ENCODE results near the gene FYTTD1.

FYTTD1 gene

DNA sequence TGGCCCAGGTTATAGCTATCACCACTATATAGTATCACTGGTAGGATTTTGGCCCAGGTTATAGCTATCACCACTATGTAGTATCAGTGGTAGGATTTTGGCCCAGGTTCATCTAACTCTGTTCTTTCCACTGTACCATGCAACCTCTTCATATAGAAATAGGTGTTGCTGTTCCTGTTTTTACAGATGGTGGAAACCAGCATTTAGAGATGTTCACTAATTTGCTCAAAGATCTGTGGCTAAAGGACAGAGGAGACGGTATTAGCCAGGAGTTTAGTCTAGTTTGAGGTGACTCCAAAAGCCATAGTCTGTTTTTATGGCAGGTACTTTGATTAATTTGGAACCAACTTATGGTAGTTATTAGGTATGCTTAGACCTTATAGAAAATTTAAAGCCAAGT lies 44.4 kb downstream of the FYTTD1 start:
- no peak for DNase-seq

DNA sequence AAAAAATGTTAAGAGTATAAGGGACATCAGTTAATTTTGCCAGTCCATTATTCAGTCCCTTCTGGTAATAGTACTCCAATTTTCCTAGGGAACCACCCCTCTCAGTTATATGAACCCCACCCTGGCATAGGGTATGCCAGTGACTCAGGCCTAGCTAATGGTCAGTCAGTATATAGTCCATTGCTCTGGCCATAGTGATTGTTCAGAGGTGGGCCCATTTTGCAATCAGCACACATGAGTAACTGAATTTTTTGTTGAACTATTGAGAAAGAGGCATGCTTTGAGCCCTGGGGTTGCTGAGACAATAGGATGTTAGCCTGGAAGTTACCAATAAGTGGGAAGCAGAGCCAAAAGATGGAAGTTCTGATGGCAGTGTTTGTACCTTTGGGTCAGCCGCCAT lies 45.5 kb downstream of the FYTTD1 start:
- DNase-seq = no peak

DNA sequence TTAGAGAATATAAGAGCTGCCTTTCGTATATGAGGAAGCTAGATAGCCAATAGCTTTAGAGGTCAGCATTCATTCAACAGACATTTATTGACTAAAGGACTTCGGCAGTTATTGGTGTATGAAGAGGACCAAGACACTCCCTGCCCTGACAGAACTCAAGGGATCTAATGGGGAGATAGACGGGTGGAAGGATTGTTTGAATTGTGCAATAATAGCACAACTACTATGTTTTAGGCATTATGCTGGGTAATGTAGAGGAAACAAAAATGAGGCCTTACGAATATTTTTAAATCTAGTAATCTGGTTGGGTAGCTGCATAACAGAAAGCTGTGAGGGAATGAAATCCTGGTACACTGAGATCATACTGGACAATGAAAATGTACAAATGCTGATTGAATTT lies 46.4 kb downstream of the FYTTD1 start:
- no peak for DNase-seq

DNA sequence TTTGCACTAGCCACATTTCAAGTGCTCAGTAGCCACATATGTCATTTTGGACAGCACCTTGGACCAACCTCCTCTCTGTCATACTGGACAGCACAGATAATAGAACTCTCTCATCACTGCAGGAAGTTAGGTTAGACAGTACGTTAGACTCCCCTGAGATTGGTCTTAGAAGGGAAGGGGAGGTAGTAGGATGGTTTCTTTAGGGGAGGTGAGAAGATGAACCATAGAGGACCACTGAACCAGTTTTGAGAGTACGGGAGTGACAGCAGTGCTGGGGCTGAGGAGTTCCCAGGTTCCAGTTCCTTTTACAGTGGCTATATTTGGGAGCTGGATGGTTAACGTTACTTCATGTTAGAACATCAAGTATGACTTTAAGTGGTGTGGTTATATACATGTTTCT lies 49.2 kb downstream of the FYTTD1 start:
- DNase-seq = peak; percentile 65

DNA sequence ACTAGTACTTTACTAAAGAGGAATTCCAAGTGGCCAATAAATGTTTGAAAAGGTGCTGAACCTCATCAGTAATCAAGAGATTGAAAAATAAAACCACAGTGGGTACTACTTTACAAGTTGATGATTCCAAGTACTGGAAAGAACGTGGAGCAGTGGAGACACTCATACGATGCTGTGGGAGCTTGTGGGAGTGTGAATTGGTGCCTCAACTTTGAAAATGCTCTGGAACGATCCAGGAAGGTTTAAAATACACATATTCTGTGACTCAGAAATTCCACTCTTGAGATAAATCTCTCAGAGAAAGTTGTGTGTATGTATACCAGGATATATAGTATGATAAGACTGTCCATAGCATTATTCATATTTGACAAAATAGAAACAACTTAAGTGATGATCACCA lies 50.7 kb downstream of the FYTTD1 start:
- DNase-seq = no peak

DNA sequence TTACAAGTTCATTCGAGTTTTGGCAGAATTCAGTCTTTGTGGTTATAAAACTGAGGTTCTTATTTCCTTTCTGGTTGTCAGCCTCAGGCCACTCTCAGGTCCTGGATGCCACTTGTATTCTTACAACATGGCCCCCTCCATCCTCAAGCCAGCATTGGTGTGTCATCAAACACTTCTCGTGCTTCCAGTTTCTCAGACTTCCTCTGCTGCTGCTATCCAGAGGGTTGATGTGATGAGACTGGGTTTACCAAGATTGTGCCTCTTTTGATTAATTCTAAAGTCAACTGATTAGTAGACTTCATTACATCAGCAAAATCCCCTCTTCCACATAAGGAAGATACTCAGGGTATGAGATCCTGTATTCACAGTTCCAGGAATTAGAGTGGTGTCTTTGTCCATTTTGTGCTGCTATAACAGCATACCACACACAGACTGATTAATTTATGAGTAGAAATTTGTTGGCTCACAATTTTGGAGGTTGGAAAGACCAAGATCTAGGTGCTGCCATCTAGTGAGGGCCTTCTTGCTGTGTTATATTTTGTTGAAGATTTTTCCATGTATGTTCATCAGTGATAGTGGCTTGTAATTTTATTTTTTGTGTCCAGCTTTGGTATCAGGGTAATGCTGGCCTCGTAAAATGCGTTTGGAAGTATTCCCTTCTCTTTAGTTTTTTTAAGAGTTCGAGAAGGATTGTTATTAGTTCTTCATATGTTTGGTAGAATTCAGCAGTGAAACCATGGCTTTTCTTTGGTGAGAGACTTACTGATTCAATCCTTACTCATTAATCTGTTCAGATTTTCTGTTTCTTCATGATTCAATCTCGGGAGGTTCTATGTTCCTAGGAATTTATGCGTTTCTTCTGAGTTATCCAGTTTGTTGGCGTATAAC lies 52.5 kb downstream of the FYTTD1 start:
- peak; percentile 85 for DNase-seq

DNA sequence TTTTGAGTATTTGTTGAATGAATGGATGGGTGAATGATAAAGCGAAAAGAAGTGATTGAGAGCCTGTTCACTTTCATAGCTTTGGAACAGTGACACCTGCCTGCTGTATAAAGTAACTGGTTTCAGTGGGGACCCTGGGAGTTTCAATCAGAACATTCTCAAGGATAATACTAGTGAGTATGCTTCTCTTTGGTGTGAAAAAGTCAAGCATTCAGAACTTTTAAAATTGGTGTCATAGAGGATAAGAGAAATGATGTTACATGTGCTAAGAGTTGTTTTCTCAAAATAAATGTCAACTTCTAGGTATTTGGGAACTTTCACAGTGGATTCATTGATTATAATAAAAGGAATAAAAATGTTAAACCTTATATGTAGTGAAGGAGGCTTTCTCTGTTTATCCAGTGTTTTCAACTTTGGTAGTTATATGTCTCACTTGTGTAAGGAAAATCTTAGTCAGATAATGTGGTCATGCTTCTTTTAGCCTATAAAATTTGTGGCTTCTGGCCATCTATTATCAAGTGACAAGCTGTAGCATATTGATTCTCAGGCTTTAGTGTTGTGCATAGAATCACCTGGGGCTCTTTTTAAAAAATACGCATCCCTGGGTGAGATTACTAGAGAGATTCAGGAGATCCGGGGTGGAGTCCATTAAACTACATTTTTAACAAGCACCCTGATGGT lies 53.2 kb downstream of the FYTTD1 start:
- no peak for DNase-seq

DNA sequence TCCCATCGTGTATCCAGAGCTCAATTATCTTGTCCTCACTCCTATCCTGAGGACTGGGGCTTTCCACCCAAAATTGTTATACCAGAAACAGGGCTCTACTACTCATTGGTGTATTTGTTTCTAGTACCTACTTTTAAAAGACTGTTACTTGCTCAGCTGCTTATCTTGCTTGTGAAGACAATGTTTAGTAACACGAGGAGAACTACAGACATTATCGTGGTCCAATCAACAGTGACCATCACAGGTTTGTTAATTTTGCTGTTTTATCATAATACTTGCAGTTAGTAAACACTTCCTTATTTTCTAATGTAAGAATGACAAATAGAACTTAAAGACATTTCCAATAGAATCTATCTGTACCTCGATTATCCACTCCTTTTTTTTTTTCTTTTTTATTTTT lies 54.8 kb downstream of the FYTTD1 start:
- DNase-seq = no peak

DNA sequence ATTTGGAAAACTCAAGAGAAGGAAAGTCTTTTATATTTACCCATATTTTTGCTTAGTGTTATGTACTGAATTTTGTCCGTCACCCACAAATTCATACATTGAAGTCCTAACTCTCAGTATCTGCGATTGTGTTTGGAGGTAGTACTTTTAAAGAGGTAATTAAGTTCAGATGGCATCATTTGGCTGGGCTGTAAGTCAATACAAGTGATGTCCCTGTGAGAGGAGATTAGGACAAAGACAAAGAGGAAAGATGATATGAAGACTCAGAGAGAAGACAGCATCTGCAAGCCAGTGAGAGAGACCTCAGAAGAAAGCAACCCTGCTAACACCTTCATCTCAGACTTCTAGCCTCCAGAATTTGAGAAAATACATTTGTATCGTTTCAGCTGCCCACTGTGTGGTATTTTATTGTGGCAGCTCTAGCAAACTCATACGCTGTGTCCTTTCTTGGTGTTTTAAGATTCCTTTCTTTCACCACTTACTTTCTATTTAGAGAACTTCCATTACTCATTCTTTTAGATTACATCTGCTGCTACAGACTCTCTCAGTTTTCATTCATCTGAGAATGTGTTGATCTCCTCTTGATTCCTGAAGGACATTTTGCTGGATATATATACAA lies 58.4 kb downstream of the FYTTD1 start:
- peak; percentile 24 for DNase-seq

DNA sequence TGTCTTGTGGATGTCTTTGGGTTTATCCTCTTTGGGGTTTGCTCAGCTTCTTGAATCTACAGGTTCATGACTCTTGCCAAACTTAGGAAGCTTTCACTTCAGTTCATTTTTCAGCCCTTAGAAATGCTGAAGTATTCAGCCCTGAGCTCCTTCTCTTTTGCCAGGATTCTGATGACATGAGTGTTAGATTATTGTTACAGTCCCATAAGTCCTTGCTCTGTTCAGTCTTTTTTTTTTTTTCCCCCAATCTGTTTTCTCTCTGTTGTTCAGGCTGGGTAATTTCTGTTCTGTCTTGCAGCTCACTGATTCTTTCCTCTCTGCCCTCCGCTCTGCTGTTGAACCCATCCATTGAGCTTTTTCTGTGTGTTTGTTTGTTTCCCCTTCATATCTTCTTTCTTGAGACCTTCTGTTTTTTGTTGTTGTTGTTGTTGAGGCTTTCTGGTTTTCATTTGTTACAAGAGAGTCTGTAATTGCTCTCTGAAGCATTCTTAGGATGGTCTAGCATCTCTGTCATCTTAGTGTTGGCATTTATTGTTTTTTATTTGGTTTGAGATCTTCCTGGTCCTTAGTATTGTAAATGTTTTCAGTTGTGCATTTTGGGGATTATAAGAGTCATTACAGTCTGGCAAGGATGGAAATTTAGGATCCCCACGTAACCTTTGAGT lies 59.8 kb downstream of the FYTTD1 start:
- no peak for DNase-seq

DNA sequence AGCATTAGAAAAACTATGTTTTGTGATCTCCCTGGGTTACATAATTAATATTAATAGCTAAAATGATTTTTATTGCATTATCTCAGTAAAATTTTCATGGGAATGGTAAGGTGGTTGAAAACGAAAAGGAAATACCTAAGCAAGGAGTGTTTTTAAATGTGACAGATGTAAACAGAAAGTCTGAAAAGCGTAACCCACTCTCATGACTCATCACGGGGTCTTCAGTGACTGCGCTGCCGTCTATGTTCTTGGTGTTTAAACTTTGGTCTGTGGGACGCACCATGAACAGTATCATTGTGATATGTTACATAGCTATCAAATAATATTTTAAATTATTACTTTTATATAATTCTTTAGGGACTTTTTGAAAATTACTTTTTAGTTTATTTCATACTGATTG lies 61.2 kb downstream of the FYTTD1 start:
- no peak for DNase-seq

DNA sequence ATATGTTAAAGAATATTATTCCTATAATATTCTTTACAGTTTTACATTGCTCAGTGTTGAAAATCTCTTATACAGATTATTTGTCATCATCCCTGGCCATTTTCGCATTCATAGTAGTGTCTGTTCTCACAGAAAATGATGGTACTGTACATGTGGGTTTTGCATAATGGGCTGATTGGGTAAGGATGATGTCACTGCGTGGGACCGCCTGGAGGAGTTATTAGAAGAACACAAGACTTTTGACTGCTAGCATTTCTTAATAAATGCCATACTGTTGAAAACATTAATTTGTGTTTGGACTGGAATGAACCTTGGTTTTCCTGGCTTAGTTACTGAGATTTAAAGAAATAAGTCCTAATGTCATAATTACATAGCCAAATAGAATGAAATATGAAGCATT lies 61.7 kb downstream of the FYTTD1 start:
- no peak for DNase-seq

DNA sequence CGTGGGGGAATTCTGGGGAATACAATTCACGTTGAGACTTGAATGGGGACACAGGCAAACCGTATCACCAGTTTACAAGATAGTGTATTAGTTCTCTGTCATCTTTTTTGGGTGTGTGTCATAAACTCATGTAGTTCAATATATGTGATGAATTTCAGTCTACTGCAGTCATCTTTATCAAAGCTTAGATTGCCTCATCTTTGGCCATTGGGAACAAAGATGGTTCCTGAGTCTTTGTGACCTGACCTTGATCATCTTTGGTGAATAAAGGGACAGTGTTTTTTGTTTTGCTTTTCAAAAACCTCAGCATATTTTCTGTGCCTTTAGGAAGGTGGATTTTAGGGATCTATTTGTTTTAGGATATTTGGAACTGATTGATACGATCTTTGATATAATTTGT lies 64.7 kb downstream of the FYTTD1 start:
- no peak for DNase-seq

DNA sequence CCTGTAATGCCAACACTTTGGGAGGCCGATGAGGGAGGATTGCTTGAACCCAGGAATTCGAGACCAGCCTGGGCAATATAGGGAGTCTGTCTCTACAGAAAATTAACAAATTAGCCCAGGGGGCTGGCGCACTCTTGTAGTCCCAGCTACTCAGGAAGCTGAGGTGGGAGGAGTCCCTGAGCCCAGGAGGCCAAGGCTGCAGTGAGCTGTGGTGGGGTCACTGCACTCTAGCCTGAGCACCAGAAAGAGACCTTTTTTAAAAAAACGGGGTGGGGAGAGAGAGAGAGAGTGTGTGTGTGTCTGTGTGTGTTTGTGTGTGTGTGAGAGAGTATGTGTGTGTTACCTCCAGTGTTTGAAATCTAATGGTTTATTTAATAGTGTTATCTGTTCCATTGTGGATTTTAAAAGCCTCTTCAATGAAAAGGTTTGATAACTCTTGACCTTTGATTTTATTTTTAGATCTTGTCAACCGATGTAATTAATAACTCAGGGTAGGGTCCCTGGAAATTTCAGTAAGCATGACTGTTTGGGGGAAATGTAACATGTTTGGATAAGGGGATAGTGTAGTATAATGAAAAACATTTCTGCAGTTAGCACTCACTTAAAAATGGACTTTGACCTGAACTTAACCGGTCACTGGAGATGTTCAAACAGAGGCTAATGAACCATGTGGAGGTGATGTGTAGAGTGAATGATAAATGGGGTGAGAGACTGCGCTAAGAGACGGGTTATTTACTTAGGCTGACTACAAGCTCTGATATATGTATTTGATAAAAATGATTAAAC lies 71.1 kb downstream of the FYTTD1 start:
- no peak for DNase-seq

DNA sequence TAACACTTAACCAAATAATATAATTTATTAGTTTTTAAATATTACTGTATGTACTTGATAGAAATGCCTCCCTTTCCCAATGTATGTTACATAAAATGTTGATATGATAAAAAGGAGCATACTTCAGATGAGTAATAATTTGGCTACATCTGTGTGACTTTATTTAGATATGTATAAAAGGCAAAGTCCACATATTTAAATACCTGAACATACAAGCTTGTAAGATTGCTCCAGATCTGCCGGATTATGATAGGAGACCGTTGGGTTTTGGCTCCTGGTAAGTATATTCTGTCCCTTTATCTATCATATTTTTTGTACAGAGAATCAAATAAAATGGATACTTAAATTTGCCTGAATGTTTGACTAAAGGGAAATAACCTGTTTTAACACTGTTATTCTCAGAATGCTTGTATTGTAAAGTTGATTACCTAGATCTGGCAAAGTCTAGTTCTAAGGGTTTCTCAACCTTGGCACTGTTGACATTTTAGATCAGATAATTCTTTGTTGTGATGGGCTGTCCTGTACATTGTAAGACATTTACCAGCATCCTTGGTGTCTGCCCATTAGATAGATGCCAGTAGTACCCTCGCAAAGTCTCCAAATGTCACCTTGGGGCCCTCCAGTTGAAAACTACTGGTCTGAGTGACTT lies 79.8 kb downstream of the FYTTD1 start:
- DNase-seq = no peak

DNA sequence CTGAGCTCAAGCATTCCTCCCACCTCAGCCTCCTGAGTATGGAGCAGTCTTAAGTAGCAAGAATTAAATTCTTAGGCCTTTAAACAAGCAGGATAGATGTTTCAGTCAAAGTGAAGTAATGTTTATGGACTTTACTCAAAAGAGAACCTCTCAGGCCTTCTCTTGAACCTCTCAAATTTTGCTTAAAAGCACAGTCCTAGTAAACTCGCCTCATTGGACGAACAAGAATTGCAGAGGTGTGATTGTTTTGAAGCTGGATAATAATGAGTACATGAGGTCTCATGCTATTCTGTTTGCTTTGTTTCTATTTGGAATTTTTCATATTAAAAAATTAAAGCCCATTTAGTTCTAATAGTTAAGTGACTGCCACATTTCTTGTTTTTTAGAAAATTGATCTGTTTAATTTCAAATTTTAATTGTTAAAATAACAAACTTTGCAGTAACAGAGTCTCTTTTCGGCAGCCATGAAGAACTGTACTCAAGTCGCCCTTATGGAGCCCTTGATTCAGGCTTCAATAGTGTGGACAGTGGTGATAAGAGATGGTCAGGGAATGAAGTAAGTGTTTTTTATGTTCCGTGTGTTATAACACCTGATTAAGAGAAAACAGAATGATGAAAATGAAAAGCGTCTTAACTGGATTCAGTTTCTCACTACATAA lies 80.8 kb downstream of the FYTTD1 start:
- no peak for DNase-seq

DNA sequence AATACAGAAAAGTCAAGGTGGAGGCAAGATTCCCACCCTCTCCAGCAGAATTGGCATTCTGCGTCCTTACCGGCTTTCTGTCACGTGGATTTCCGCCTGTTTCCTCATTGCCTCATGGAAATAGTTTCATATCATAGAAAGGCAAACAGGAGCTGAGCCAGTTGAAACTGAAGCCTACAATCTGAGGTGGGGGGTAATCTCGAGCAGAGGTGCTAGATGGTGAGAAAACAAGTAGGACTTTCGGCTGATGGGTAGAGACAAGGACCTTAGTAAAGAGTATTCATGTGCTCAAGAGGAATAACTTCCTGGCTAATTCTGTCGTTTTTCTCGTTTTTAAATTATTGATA lies 81.3 kb downstream of the FYTTD1 start:
- no peak for DNase-seq

DNA sequence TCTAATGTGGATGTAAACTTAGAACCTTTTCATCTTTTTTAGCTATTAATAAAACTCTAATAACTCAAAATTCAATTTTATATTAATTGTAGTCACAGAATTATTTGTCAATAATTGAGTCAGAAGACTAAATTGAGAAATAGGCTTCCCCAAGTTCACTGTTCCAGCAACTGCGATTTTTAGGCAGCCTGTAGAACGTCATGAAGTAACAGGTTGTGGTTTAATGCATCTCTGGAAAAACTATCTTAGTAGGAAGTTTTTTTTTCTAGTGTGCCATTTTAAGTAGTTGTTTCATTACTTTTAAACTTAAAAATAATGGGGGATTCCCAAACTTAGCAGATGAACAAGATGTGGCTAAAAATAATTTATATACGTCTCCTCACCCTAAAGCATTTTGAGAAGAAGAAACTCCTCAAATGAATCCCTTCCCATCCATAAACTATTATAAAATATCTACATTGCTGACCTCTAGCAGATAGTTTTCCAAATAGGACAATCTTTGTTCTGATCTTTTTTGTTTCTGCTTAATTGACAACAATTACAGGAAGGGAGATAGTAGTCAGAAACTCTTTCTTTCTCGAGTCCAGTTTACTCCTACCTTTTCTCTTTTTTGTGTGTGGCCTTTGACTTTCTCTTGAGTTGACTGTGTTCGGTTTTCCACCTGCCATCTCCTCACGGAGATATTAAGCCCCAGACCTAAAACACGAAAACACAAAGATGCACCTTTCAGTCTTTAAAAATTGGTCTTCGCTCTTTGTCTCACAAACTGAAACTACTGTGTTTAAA lies 84.4 kb downstream of the FYTTD1 start:
- no peak for DNase-seq

DNA sequence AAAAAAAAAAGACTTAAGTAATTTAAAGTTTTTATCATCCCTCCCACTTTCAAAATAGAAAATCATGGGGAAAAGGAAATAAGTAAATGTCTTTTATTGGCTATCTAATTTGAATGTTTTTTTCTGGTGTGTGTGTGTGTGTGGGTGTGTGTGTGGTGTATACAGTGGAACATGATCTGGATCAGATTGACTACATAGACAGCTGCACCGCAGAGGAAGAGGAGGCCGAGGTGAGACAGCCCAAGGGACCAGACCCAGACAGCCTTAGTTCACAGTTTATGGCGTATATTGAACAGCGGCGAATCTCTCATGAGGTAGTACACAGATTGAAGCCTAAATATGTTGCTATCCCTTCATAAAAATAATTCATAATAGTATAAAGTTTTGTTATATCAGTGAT lies 85.8 kb downstream of the FYTTD1 start:
- no peak for DNase-seq

DNA sequence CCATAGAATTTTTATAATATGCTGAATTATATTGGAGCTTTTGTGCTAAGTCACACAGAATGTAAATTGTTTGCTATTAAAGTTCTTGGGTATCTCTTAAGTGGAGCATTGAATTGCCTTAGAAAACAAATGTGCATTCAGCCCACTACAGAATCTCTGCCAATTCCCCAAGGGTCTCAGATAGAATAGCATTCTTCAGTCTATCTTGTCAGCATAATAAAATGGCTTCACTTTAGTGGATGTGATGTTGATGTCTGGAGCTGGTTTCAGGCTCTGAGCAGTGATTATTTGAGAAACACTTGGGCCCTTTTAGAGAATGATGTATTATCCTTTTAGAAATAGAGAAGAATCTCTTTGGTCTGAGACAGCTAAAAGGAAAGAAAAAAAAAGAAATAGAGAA lies 86.6 kb downstream of the FYTTD1 start:
- DNase-seq = no peak
